CD4-positive, alpha-beta T cell (primary cell): ENCODE results near the gene ERG28. TPM values are rescaled to one million over a fixed set of nuclear protein-coding genes. Genes with fewer than 3 reads are reported as not detected.

Experiments
- ATAC-seq: fragments of 200-7000 bp; cut with Tn5 transposase; one replicate; pipeline ENCODE4 v1.10.0; 2022; ENCODE audit warnings: mild to moderate bottlenecking; ENCODE audit not compliant: poor library complexity
- CTCF ChIA-PET: fragments of 350-600 bp; sonication (Branson Sonifier 250); formaldehyde crosslinking; loops from one replicate; lab custom pipeline; 2021; ENCODE audit warnings: antibody characterized with exemption, inconsistent platforms; lab: Charles Lee
- POLR2A ChIA-PET: fragments of 350-600 bp; sonication (Branson Sonifier 250); formaldehyde crosslinking; loops from one replicate; lab custom pipeline; 2021; ENCODE audit warnings: antibody characterized with exemption, inconsistent platforms; lab: Charles Lee
- DNase-seq, 14 experiments: peaks; one replicate each; pipeline ENCODE4 v3.0.0-alpha.2; 2013 to 2020; ENCODE audit warnings: mixed read lengths in 2 of 14
- H3K27ac ChIP-seq, 2 donors: one replicate each; pipeline versions ENCODE4 v1.5.1 to v1.7.0; 2013; ENCODE audit warnings: low read length in 2 of 2, low read depth in 1 of 2, mild to moderate bottlenecking in 1 of 2
- H3K27me3 ChIP-seq, 2 experiments: 1 replicate in 1 of 2; 2 replicates in 1 of 2; pipeline versions ENCODE4 v1.6.1 to v1.7.0; 2013; ENCODE audit warnings: low read length in 2 of 2, control low read depth in 1 of 2, mild to moderate bottlenecking in 1 of 2, moderate library complexity in 1 of 2; ENCODE audit not compliant: insufficient read depth in 2 of 2, control insufficient read depth in 1 of 2
- H3K36me3 ChIP-seq: one replicate; pipeline ENCODE4 v1.6.1; 2013; ENCODE audit warnings: low read length, control low read depth; ENCODE audit not compliant: insufficient read depth
- H3K4me1 ChIP-seq: one replicate; pipeline ENCODE4 v1.6.1; 2013; ENCODE audit warnings: low read length, control low read depth; ENCODE audit not compliant: insufficient read depth
- H3K4me3 ChIP-seq: one replicate; pipeline ENCODE4 v1.5.1; 2013; ENCODE audit warnings: mild to moderate bottlenecking, low read length, moderate library complexity
- H3K9me3 ChIP-seq, 2 experiments: 1 replicate in 1 of 2; 2 replicates in 1 of 2; pipeline versions ENCODE4 v1.6.1 to v1.7.0; 2013; ENCODE audit warnings: low read length in 2 of 2, mild to moderate bottlenecking in 2 of 2, control low read depth in 1 of 2, moderate library complexity in 1 of 2; ENCODE audit not compliant: control insufficient read depth in 1 of 2, insufficient read depth in 1 of 2
- H3K27ac Mint-ChIP-seq: one replicate; pipeline ENCODE4 v1.8.0; 2020; ENCODE audit warnings: mixed read lengths
- H3K27me3 Mint-ChIP-seq: one replicate; pipeline ENCODE4 v1.8.0; 2021; ENCODE audit warnings: mixed read lengths
- H3K36me3 Mint-ChIP-seq: one replicate; pipeline ENCODE4 v1.8.0; 2021; ENCODE audit warnings: low read depth, mixed read lengths
- H3K4me1 Mint-ChIP-seq: one replicate; pipeline ENCODE4 v1.8.0; 2021; ENCODE audit warnings: low read depth, mixed read lengths
- H3K4me3 Mint-ChIP-seq: one replicate; pipeline ENCODE4 v1.8.0; 2020; ENCODE audit warnings: mild to moderate bottlenecking, mixed read lengths
- H3K9me3 Mint-ChIP-seq: one replicate; pipeline ENCODE4 v1.8.0; 2020; ENCODE audit warnings: mixed read lengths
- intact Hi-C, 2 experiments: fragments of 100-400 bp; cut with DNase I in 1 of 2; cut with micrococcal nuclease in 1 of 2; formaldehyde crosslinking; loops; one replicate each; pipeline versions ENCODE4 v1.15.1 to v1.9.0; 2023 to 2025; cut with DNase I, micrococcal nuclease
- total RNA-seq, 174 experiments: library from RNA in 2 of 174; stranded (reverse) in 2 of 174; gene quantifications; one replicate each; pipeline ENCODE4 v1.2.3 and lab custom pipeline; 2021 to 2026
- TF ChIP-seq, protein P1 (sequence below): fragments of 200-600 bp; IDR thresholded peaks from one replicate; pipeline ENCODE4 v1.8.0; 2022; ENCODE audit warnings: antibody characterized with exemption, mild to moderate bottlenecking

ERG28 gene
- total RNA-seq, 2 experiments from 2014 or later: 5.7 to 5.8 TPM

DNA sequence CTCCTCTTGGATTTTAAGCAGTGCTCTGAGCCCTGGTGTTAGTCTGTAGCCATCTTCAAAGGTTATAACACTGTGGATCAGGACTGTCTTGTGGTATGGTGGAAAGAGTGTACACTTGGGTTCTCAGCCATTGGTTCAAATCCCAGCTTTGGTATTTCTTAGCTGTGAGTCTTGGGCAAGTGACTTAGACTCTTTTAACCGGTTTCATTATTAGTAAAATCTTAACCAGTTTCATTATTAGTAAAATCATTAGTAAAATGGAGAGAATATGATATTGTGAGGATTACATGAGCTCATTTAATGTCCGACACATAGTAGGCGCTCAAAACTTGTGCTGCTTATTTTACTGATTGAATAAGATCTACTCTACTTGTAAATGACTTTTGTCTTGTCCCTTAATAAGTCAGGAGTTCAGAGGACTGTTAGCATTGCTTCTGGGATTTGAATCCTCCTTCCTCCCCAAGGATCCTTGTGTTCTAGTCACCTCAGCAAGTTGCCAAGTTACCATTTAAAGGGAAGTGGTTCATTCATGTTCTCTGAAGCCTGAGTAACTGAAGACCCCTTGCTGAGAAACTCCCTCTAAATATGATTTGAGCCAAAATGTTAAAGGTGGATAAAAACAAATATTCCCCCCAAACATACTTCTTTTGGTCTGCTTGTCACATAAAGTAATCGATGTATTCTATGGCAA is 12.8 kb upstream of the ERG28 start:
- Histone ChIP-seq H3K36me3 (peaks cover 25% of the 10 kb centered on the region), H3K27me3 (no peaks in the 10 kb centered on the region), H3K4me1 (no peaks in the 10 kb centered on the region), H3K9me3 (no peaks in the 10 kb centered on the region), H3K27ac (no peak overlapping the region), H3K4me3 (no peak overlapping the region)
- Mint-ChIP-seq H3K36me3 (peaks cover 65% of the 10 kb centered on the region), H3K27ac (no peak overlapping the region), H3K4me1 (no peaks in the 10 kb centered on the region), H3K4me3 (no peak overlapping the region), H3K9me3 (peaks cover 2% of the 10 kb centered on the region), H3K27me3 (no peaks in the 10 kb centered on the region)
- ATAC-seq (no peak), DNase-seq (no peak)
- CTCF ChIA-PET: no interaction called here
- POLR2A ChIA-PET: no interaction called here
- intact Hi-C loops: no loop called here
- TF ChIP-seq, protein P1, sequence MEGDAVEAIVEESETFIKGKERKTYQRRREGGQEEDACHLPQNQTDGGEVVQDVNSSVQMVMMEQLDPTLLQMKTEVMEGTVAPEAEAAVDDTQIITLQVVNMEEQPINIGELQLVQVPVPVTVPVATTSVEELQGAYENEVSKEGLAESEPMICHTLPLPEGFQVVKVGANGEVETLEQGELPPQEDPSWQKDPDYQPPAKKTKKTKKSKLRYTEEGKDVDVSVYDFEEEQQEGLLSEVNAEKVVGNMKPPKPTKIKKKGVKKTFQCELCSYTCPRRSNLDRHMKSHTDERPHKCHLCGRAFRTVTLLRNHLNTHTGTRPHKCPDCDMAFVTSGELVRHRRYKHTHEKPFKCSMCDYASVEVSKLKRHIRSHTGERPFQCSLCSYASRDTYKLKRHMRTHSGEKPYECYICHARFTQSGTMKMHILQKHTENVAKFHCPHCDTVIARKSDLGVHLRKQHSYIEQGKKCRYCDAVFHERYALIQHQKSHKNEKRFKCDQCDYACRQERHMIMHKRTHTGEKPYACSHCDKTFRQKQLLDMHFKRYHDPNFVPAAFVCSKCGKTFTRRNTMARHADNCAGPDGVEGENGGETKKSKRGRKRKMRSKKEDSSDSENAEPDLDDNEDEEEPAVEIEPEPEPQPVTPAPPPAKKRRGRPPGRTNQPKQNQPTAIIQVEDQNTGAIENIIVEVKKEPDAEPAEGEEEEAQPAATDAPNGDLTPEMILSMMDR: no peak

DNA sequence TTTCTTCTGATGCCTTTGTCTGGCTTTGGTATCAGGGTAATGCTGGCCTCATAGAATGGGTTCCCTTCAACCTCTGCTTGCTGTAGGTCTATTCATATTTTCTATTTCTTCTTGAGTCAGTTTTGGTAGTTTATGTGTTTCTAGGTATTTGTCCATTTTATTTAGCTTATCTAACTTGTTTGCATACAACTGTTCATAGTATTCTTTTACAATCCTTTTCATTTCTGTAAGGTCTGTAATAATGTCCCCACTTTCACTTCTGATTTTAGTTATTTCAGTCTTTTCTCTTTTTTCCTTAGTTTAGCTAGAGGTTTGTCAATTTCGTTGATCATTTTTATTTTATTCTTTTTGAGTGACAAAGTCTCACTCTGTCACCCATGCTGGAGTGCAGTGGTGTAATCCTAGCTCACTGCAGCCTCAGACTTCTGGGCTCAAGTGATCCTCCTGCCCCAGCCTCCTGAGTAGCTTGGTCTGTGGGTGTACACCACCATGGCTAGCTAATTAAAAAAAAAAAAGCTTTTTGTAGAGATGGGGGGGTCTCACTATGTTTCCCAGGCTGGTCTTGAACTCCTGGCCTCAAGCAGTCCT is 12.0 kb upstream of the ERG28 start:
- DNase-seq (no peak), ATAC-seq (no peak)
- H3K4me3 Mint-ChIP-seq: no peak overlapping the region
- H3K27me3 Mint-ChIP-seq: no peaks in the 10 kb centered on the region
- peaks cover 25% of the 10 kb centered on the region for H3K36me3 ChIP-seq
- H3K4me1 Mint-ChIP-seq: no peaks in the 10 kb centered on the region
- intact Hi-C loops: no loop called here
- no peak overlapping the region for H3K27ac ChIP-seq
- H3K9me3 Mint-ChIP-seq: peaks cover 2% of the 10 kb centered on the region
- POLR2A ChIA-PET: no interaction called here
- no peak overlapping the region for H3K4me3 ChIP-seq
- TF ChIP-seq, protein P1: no peak
- no peak overlapping the region for H3K27ac Mint-ChIP-seq
- H3K4me1 ChIP-seq: no peaks in the 10 kb centered on the region
- peaks cover 71% of the 10 kb centered on the region for H3K36me3 Mint-ChIP-seq
- H3K9me3 ChIP-seq: no peaks in the 10 kb centered on the region
- H3K27me3 ChIP-seq: no peaks in the 10 kb centered on the region
- CTCF ChIA-PET: no interaction called here

DNA sequence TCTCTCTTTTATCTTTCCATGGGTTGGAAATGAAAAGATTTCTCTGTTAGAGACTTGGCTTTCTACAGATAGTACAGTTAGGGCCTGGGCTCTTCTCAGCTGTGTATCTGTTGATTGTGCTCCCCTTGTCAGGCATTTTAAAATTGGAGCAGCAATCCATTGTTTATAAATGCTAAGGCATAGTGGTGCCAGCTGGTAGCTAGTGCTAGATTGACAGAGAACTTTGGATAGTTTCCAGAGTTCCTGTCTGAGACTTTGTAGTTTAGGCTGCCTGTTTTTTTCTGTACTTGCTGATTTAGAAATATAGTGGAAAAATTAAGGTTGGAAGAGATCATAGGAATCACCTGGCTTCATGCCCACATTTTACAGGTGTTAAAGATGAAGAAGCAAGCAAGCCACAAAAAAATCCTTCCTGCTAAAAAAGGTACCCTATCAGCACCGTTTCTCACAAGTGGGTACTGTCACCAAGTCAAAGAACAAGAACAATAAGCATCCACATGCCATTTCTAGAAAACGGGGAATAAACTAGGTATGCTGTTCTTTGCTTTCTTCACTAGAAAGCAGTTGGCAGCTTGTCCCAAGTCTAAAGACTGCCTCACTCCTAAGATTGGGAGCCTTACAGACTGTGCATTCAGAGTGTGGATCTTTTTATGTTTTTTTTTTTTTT is 6.6 kb upstream of the ERG28 start:
- no peaks in the 10 kb centered on the region for H3K9me3 ChIP-seq
- CTCF ChIA-PET: interaction anchor here (0.5 kb wide), 1 partner anchor 15 kb away, joined by 4 read pairs; no protein-coding TSS in a partner anchor
- H3K9me3 Mint-ChIP-seq: no peaks in the 10 kb centered on the region
- no peak overlapping the region for H3K4me3 ChIP-seq
- H3K36me3 Mint-ChIP-seq: peaks cover 67% of the 10 kb centered on the region
- H3K27me3 ChIP-seq: no peaks in the 10 kb centered on the region
- no peak for ATAC-seq
- TF ChIP-seq, protein P1: no peak
- no peak for DNase-seq
- H3K4me3 Mint-ChIP-seq: no peak overlapping the region
- H3K27me3 Mint-ChIP-seq: no peaks in the 10 kb centered on the region
- peaks cover 38% of the 10 kb centered on the region for H3K36me3 ChIP-seq
- no peak overlapping the region for H3K27ac ChIP-seq
- POLR2A ChIA-PET: no interaction called here
- peaks cover 5% of the 10 kb centered on the region for H3K4me1 ChIP-seq
- H3K27ac Mint-ChIP-seq: no peak overlapping the region
- H3K4me1 Mint-ChIP-seq: peaks cover 8% of the 10 kb centered on the region
- intact Hi-C loops: loop anchor here in 1 of 2 experiments (10.0 kb wide), 1 partner anchor 952 kb away; the partner anchor contains the start of genes AREL1 and FCF1
